Measurements from ENCODE around the gene TUSC2.

DNA sequence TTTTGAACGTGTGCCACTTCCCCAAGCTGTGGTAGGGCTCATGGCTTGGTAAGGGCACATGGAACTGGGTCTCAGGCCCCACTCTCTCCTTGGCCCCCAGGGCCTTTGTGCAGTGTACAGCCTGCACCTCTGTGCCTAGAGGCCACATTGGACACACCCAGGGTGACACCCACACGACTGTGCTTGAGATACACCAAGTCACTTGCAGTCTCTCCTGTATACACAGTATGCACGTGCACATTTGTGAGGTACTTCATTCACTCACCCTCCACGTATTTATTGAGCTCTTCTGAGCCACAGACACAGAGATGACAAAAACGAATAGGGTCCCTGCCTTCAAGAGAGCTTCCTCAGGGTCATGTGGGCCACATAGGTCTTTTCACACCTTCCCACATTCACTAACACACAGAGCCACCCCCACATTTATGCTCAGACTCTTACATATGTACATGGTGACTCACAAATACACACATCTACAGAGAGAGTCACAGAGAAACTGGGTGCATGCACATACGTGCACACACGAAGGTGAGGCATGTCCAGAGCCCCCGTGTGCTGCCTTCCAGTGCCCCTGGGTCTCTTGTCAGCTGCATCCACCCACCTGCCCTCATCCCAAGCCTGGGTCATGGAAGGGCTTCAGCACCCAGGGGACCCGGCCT is 41.1 kb upstream of the TUSC2 start:
- TF ChIP-seq EZH2 (IDR thresholded peaks at IDR 0.05; ENCODE audit: borderline replicate concordance) (no peak), EZH2phosphoT487 (IDR thresholded peaks at IDR 0.05; ENCODE audit: low read depth, severe bottlenecking, unreplicated experiment) (no peak)
- TF ChIP-seq, protein P1, sequence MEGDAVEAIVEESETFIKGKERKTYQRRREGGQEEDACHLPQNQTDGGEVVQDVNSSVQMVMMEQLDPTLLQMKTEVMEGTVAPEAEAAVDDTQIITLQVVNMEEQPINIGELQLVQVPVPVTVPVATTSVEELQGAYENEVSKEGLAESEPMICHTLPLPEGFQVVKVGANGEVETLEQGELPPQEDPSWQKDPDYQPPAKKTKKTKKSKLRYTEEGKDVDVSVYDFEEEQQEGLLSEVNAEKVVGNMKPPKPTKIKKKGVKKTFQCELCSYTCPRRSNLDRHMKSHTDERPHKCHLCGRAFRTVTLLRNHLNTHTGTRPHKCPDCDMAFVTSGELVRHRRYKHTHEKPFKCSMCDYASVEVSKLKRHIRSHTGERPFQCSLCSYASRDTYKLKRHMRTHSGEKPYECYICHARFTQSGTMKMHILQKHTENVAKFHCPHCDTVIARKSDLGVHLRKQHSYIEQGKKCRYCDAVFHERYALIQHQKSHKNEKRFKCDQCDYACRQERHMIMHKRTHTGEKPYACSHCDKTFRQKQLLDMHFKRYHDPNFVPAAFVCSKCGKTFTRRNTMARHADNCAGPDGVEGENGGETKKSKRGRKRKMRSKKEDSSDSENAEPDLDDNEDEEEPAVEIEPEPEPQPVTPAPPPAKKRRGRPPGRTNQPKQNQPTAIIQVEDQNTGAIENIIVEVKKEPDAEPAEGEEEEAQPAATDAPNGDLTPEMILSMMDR (IDR thresholded peaks at IDR 0.05; ENCODE audit: poor library complexity): no peak

Measured in hepatocyte (in vitro differentiated cells).